Osteocyte (in vitro differentiated cells): Measurements from ENCODE around the gene IRS2. TPM values are rescaled to one million over a fixed set of nuclear protein-coding genes. Genes with fewer than 3 reads are reported as not detected.

Experiments
- DNase-seq: peaks from one replicate; pipeline ENCODE4 v3.0.0; 2021; ENCODE audit warnings: mixed read lengths; ENCODE audit not compliant: unreplicated experiment; ENCODE audit errors: extremely low spot score
- H3K27ac Mint-ChIP-seq: one replicate; pipeline ENCODE4 v1.8.0; 2021; ENCODE audit warnings: mild to moderate bottlenecking, mixed read lengths; ENCODE audit not compliant: unreplicated experiment
- H3K27me3 Mint-ChIP-seq: one replicate; pipeline ENCODE4 v1.8.0; 2021; ENCODE audit warnings: mixed read lengths; ENCODE audit not compliant: unreplicated experiment
- H3K36me3 Mint-ChIP-seq: one replicate; pipeline ENCODE4 v1.8.0; 2021; ENCODE audit warnings: mixed read lengths; ENCODE audit not compliant: unreplicated experiment
- H3K4me1 Mint-ChIP-seq: one replicate; pipeline ENCODE4 v1.8.0; 2021; ENCODE audit warnings: mixed read lengths; ENCODE audit not compliant: unreplicated experiment
- H3K4me3 Mint-ChIP-seq: one replicate; pipeline ENCODE4 v1.8.0; 2021; ENCODE audit warnings: mild to moderate bottlenecking, moderate library complexity, mixed read lengths; ENCODE audit not compliant: unreplicated experiment
- H3K9me3 Mint-ChIP-seq: one replicate; pipeline ENCODE4 v1.8.0; 2021; ENCODE audit warnings: mixed read lengths; ENCODE audit not compliant: unreplicated experiment
- CTCF ChIP-seq: fragments of 200-600 bp; sonication (generic); IDR thresholded peaks from 2 replicates; pipeline ENCODE4 v1.5.0; 2021; ENCODE audit warnings: antibody characterized with exemption, mild to moderate bottlenecking, moderate library complexity
- total RNA-seq: library from RNA; stranded (reverse); gene quantifications from 2 replicates; pipeline ENCODE4 v1.2.1, GENCODE V29; 2021

IRS2 gene
- total RNA-seq, 1 donor from 2014 or later, result 52.3 TPM

GRCh38 chr13:109789262-109789661, 2.9 kb upstream of the IRS2 start:
- DNase-seq, result no peak
- Mint-ChIP-seq H3K27ac (peak overlapping the region; percentile 21), H3K4me3 (no peak overlapping the region), H3K27me3 (no peaks in the 10 kb centered on the region), H3K36me3 (no peaks in the 10 kb centered on the region), H3K4me1 (peaks cover 20% of the 10 kb centered on the region), H3K9me3 (no peaks in the 10 kb centered on the region)
- TF ChIP-seq CTCF, result no peak

- Mint-ChIP-seq H3K9me3 (no peaks in the 10 kb centered on the region), H3K4me1 (peaks cover 22% of the 10 kb centered on the region), H3K27me3 (no peaks in the 10 kb centered on the region), H3K36me3 (peaks cover 2% of the 10 kb centered on the region), H3K4me3 (no peak overlapping the region), H3K27ac (no peak overlapping the region)
- no peak for DNase-seq
- TF ChIP-seq CTCF, result no peak
Observed at GRCh38 chr13:109788372-109789111, 2.2 kb upstream of the IRS2 start.

DNA sequence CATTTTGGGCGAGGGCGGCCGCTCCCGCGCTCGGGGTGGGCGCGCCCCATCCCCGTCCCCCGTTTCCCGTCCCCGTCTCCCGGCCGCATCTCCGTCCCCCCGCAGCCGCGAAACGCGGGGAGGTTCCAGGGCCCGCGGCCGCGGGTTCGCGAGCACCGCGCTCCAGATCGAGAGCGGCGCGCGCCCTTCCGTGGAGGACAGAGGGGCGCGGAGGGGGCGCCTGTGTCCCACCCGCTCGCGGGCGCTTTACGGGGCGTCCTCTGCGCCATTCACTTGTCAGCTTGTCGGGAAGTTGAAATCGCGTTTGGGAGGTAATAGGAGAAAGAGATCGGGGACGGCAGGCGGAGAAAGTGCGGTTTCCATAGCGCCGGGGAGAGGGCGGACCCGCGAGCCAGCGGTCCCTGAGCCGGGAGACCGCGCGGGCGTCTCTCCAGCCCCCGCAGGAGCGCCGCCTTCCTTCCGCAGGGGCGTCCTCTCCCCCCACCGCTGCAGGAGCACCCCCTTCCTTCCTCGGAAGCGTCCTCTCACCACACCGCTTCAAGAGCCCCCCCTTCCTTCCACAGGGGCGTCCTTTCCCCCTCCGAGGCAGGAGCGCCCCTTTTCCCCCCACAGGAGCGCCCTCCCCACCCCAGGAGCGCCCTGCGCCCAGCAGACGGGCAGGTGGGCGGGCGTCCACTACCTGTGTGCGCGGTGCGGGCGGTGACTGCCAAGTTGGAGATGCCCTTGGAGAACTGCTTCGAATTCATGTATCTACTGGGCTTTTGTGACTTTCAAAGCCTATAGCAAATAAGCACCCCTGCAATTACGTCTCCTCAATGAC, 962 bp upstream of the IRS2 start:
- no peak for DNase-seq
- no peaks in the 10 kb centered on the region for H3K27me3 Mint-ChIP-seq
- no peaks in the 10 kb centered on the region for H3K9me3 Mint-ChIP-seq
- H3K36me3 Mint-ChIP-seq, result peaks cover 2% of the 10 kb centered on the region
- peaks cover 24% of the 10 kb centered on the region for H3K4me1 Mint-ChIP-seq
- TF ChIP-seq CTCF, result no peak
- peak overlapping the region; percentile 84 for H3K4me3 Mint-ChIP-seq
- peak overlapping the region; percentile 78 for H3K27ac Mint-ChIP-seq

DNA sequence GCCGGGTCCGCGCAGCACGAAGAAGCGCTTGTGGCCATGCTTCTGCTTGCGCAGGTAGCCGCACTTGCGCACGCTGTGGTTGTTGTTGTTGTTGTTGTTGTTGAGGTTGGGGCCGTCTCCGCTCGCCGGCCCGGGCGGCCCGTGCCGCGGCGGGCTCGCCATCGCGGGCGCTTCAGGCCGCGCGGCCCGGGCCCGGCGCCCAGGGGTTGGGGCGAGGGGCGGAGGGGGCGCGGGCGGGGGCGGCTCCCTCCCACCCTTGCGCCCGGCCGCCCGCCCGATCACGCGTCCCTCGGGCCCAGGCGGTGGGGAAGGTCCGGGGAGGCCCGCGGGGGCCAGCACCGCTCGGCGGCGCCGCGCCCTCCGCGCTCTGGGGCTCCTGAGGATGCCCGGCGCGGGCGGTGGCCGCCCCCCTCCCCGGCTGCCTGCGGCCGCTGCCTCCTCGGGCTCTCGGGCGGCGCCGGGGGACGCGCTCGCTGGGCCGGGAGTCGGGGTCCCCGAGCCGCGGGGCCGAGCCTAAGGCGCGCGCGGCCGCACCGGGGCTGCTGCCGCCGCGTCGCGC, 412 bp downstream of the IRS2 start:
- Mint-ChIP-seq H3K27me3 (no peaks in the 10 kb centered on the region), H3K4me1 (peaks cover 27% of the 10 kb centered on the region), H3K27ac (no peak overlapping the region), H3K4me3 (peak overlapping the region; percentile 70), H3K9me3 (no peaks in the 10 kb centered on the region), H3K36me3 (peaks cover 9% of the 10 kb centered on the region)
- DNase-seq, result no peak
- no peak for TF ChIP-seq CTCF
